ENCODE results near the gene PRKAR1B. TPM values are rescaled to one million over a fixed set of nuclear protein-coding genes. Genes with fewer than 3 reads are reported as not detected.

Gene PRKAR1B
- total RNA-seq, 1 experiment from 2014 or later, result 14.1 TPM

DNA sequence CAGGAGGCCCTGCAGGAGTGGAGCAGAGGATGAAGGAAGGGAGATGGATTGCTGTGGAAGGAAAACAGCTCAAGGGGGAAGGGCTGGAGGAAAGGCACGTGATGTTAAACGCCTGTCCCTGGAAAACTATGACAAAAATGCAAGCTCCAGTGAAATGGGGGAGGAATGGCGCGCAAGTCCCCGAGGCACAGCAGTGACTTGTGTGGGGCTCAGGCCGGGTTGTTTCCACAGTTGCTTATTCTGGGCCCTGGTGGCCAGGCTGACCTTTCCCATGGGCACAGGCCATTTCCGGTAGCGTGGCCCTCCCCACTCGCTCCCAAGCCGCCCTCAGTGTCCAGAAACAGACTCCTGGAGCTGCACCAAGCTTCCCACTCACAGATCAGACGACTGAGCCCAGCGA is 139.3 kb downstream of the PRKAR1B start:
- no peaks in the 10 kb centered on the region for H3K9me2 ChIP-seq (ENCODE audit: insufficient read depth)
- H3K9me3 ChIP-seq (ENCODE audit: control insufficient read depth in 1 of 2, insufficient read depth in 1 of 2, low read depth in 1 of 2, low read length in 2 of 2), result no peaks in the 10 kb centered on the region
- no peak overlapping the region for H3K27ac ChIP-seq (ENCODE audit: low read depth, low read length)
- no peak overlapping the region for H3K4me3 ChIP-seq (replicated peaks in 1 of 2; ENCODE audit: low read depth in 1 of 2, low read length in 2 of 2)
- H3K4me2 ChIP-seq (ENCODE audit: low read length), result no peak overlapping the region
- ChIA-PET RAD21 (ENCODE audit: low non-redundant PET in 1 of 2, low total read pairs in 2 of 2, uncharacterized antibody in 2 of 2, unreplicated experiment in 2 of 2) (no interaction called here), CTCF (no interaction called here), POLR2A (no interaction called here)
- no peaks in the 10 kb centered on the region for H3K27me3 ChIP-seq (ENCODE audit: insufficient read depth, low read length)
- ATAC-seq, result no peak
- BruUV-seq (replicated peaks), result no TSS peak
- no peak for DNase-seq (ENCODE audit: low read depth, low spot score)
- no peaks in the 10 kb centered on the region for H3K36me3 ChIP-seq (ENCODE audit: control insufficient read depth in 1 of 2, insufficient read depth in 2 of 2, low read length in 2 of 2)
- no peaks in the 10 kb centered on the region for H3K79me2 ChIP-seq (ENCODE audit: insufficient read depth, low read length)
- intact Hi-C loops (cut with micrococcal nuclease), result no loop called here
- no peaks in the 10 kb centered on the region for H3K4me1 ChIP-seq (ENCODE audit: control insufficient read depth in 1 of 2, insufficient read depth in 2 of 2, low read length in 2 of 2)
- no peaks in the 10 kb centered on the region for H4K20me1 ChIP-seq (ENCODE audit: insufficient read depth)
- TF ChIP-seq, protein P1, sequence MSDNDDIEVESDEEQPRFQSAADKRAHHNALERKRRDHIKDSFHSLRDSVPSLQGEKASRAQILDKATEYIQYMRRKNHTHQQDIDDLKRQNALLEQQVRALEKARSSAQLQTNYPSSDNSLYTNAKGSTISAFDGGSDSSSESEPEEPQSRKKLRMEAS (IDR thresholded peaks at IDR 0.05), result no peak
- TF ChIP-seq POLR2AphosphoS5 (IDR thresholded peaks at IDR 0.05; ENCODE audit: low read depth, low read length) (no peak), ZNF274 (IDR thresholded peaks at IDR 0.05; ENCODE audit: low read depth, low read length) (no peak), JUND (IDR thresholded peaks at IDR 0.05) (no peak), ZFX (IDR thresholded peaks at IDR 0.05) (no peak), SP1 (IDR thresholded peaks at IDR 0.05; ENCODE audit: low read depth) (no peak), SRF (IDR thresholded peaks at IDR 0.05; ENCODE audit: low read depth) (no peak), RAD21 (IDR thresholded peaks at IDR 0.05; ENCODE audit: low read depth) (no peak)
- TF ChIP-seq, protein P2, sequence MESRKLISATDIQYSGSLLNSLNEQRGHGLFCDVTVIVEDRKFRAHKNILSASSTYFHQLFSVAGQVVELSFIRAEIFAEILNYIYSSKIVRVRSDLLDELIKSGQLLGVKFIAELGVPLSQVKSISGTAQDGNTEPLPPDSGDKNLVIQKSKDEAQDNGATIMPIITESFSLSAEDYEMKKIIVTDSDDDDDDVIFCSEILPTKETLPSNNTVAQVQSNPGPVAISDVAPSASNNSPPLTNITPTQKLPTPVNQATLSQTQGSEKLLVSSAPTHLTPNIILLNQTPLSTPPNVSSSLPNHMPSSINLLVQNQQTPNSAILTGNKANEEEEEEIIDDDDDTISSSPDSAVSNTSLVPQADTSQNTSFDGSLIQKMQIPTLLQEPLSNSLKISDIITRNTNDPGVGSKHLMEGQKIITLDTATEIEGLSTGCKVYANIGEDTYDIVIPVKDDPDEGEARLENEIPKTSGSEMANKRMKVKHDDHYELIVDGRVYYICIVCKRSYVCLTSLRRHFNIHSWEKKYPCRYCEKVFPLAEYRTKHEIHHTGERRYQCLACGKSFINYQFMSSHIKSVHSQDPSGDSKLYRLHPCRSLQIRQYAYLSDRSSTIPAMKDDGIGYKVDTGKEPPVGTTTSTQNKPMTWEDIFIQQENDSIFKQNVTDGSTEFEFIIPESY (IDR thresholded peaks at IDR 0.05; ENCODE audit: extremely low read depth, insufficient replicate concordance, low read length), result no peak
- no peak overlapping the region for H3K9ac ChIP-seq (ENCODE audit: low read length)
- H2AFZ ChIP-seq (ENCODE audit: low read depth, low read length, poor library complexity, severe bottlenecking), result no peak overlapping the region

DNA sequence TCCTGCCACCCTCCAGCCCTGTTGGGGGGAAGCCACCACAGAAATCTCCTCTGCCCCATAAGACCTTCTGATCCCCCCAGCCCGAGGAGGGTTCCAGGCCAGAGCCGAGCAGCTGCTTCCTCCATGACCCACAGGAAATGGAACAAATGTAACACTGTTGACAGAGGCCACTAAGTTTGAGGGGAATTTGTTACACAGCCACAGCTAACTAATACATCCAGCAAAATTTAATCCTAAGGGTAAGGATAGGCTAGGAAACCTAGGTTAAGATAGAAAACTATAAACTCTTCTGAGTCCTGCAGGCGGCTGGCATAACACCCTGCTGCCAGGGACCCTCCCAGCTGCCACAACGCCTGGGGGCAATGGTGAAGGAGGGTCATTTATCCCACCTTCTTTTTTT is 140.6 kb downstream of the PRKAR1B start:
- no peak overlapping the region for H3K4me3 ChIP-seq (replicated peaks in 1 of 2; ENCODE audit: low read depth in 1 of 2, low read length in 2 of 2)
- BruUV-seq (replicated peaks), result no TSS peak
- H3K36me3 ChIP-seq (ENCODE audit: control insufficient read depth in 1 of 2, insufficient read depth in 2 of 2, low read length in 2 of 2), result no peaks in the 10 kb centered on the region
- H3K9me3 ChIP-seq (ENCODE audit: control insufficient read depth in 1 of 2, insufficient read depth in 1 of 2, low read depth in 1 of 2, low read length in 2 of 2), result no peaks in the 10 kb centered on the region
- no peak for ATAC-seq
- CTCF ChIA-PET, result no interaction called here
- no peaks in the 10 kb centered on the region for H3K79me2 ChIP-seq (ENCODE audit: insufficient read depth, low read length)
- TF ChIP-seq, protein P3, sequence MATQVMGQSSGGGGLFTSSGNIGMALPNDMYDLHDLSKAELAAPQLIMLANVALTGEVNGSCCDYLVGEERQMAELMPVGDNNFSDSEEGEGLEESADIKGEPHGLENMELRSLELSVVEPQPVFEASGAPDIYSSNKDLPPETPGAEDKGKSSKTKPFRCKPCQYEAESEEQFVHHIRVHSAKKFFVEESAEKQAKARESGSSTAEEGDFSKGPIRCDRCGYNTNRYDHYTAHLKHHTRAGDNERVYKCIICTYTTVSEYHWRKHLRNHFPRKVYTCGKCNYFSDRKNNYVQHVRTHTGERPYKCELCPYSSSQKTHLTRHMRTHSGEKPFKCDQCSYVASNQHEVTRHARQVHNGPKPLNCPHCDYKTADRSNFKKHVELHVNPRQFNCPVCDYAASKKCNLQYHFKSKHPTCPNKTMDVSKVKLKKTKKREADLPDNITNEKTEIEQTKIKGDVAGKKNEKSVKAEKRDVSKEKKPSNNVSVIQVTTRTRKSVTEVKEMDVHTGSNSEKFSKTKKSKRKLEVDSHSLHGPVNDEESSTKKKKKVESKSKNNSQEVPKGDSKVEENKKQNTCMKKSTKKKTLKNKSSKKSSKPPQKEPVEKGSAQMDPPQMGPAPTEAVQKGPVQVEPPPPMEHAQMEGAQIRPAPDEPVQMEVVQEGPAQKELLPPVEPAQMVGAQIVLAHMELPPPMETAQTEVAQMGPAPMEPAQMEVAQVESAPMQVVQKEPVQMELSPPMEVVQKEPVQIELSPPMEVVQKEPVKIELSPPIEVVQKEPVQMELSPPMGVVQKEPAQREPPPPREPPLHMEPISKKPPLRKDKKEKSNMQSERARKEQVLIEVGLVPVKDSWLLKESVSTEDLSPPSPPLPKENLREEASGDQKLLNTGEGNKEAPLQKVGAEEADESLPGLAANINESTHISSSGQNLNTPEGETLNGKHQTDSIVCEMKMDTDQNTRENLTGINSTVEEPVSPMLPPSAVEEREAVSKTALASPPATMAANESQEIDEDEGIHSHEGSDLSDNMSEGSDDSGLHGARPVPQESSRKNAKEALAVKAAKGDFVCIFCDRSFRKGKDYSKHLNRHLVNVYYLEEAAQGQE (IDR thresholded peaks at IDR 0.05; ENCODE audit: low read depth), result no peak
- TF ChIP-seq EGR1 (IDR thresholded peaks at IDR 0.05; ENCODE audit: low read depth), result no peak
- TF ChIP-seq CEBPB (IDR thresholded peaks at IDR 0.05; ENCODE audit: low read depth), result no peak
- no peak for TF ChIP-seq SIN3A (IDR thresholded peaks at IDR 0.05; ENCODE audit: low read depth)
- no peak for TF ChIP-seq YY1 (IDR thresholded peaks at IDR 0.05; ENCODE audit: extremely low read depth, insufficient replicate concordance, low read depth, low read length)
- TF ChIP-seq, protein P4, sequence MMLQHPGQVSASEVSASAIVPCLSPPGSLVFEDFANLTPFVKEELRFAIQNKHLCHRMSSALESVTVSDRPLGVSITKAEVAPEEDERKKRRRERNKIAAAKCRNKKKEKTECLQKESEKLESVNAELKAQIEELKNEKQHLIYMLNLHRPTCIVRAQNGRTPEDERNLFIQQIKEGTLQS (IDR thresholded peaks at IDR 0.05), result no peak
- no peak for TF ChIP-seq ELF1 (IDR thresholded peaks at IDR 0.05; ENCODE audit: borderline replicate concordance, low read depth)
- TF ChIP-seq FOSL1 (IDR thresholded peaks at IDR 0.05; ENCODE audit: low read depth), result no peak
- TF ChIP-seq POLR2A (IDR thresholded peaks at IDR 0.05; ENCODE audit: borderline replicate concordance, extremely low read depth, insufficient read depth, insufficient read length), result no peak
- TF ChIP-seq CBX3 (IDR thresholded peaks at IDR 0.05; ENCODE audit: low read depth), result no peak
- no peak for TF ChIP-seq RAD21 (IDR thresholded peaks at IDR 0.05; ENCODE audit: low read depth)
- TF ChIP-seq POLR2AphosphoS5 (IDR thresholded peaks at IDR 0.05; ENCODE audit: low read depth, low read length), result no peak
- intact Hi-C loops (cut with micrococcal nuclease), result no loop called here
- H3K4me1 ChIP-seq (ENCODE audit: control insufficient read depth in 1 of 2, insufficient read depth in 2 of 2, low read length in 2 of 2), result no peaks in the 10 kb centered on the region
- H4K20me1 ChIP-seq (ENCODE audit: insufficient read depth), result no peaks in the 10 kb centered on the region
- H2AFZ ChIP-seq (ENCODE audit: low read depth, low read length, poor library complexity, severe bottlenecking), result no peak overlapping the region
- no peak for DNase-seq (ENCODE audit: low read depth, low spot score)
- no peak overlapping the region for H3K9ac ChIP-seq (ENCODE audit: low read length)
- no peak overlapping the region for H3K4me2 ChIP-seq (ENCODE audit: low read length)
- RAD21 ChIA-PET (ENCODE audit: low non-redundant PET in 1 of 2, low total read pairs in 2 of 2, uncharacterized antibody in 2 of 2, unreplicated experiment in 2 of 2), result no interaction called here
- POLR2A ChIA-PET, result no interaction called here
- no peaks in the 10 kb centered on the region for H3K9me2 ChIP-seq (ENCODE audit: insufficient read depth)
- H3K27ac ChIP-seq (ENCODE audit: low read depth, low read length), result no peak overlapping the region
- no peaks in the 10 kb centered on the region for H3K27me3 ChIP-seq (ENCODE audit: insufficient read depth, low read length)

Measured in HCT116 (cell line).